OCI-LY3 (cell line): ENCODE results near the gene AADACL3.

Source experiments
- H2AFZ ChIP-seq: fragments of 200-600, 300-600 bp; shearing (Covaris generic); 2 replicates; pipeline ENCODE4 v1.6.0; 2014; ENCODE audit warnings: antibody characterized with exemption, low read depth, low read length
- H3K27ac ChIP-seq: fragments of 200-600, 300-600 bp; sonication (generic); 2 replicates; pipeline ENCODE4 v1.5.1; 2014; ENCODE audit warnings: mild to moderate bottlenecking, low read length, moderate library complexity, mixed read lengths
- H3K27me3 ChIP-seq: fragments of 200-600, 300-600 bp; sonication (generic); 2 replicates; pipeline ENCODE4 v1.6.1; 2014; ENCODE audit warnings: low read depth, low read length, mixed read lengths
- H3K36me3 ChIP-seq: fragments of 200-600, 300-600 bp; sonication (generic); replicated peaks from 2 replicates; pipeline ENCODE3; 2014; ENCODE audit warnings: low read depth, low read length, mixed read lengths
- H3K4me1 ChIP-seq: fragments of 300-600, 200-600 bp; sonication (generic); 2 replicates; pipeline ENCODE4 v1.6.1; 2014; ENCODE audit warnings: low read length, mixed read lengths
- H3K4me2 ChIP-seq: fragments of 200-600, 300-600 bp; sonication (generic); 2 replicates; pipeline ENCODE4 v1.6.1; 2014; ENCODE audit warnings: low read length, mixed read lengths
- H3K4me3 ChIP-seq: fragments of 300-600, 200-600 bp; sonication (generic); 2 replicates; pipeline ENCODE4 v1.5.1; 2014; ENCODE audit warnings: antibody characterized with exemption, mild to moderate bottlenecking, low read length, moderate library complexity
- H3K79me2 ChIP-seq: fragments of 300-600, 200-600 bp; shearing (Covaris generic); 2 replicates; pipeline ENCODE4 v1.6.1; 2014; ENCODE audit warnings: mild to moderate bottlenecking, low read length, mixed read lengths
- H3K9ac ChIP-seq: fragments of 300-600, 200-600 bp; shearing (Covaris generic); 2 replicates; pipeline ENCODE4 v1.6.0; 2014; ENCODE audit warnings: mild to moderate bottlenecking, low read length, moderate library complexity
- H3K9me3 ChIP-seq: fragments of 200-600, 300-600 bp; shearing (Covaris generic); 2 replicates; pipeline ENCODE4 v1.6.1; 2014; ENCODE audit warnings: low read length, mixed read lengths; ENCODE audit not compliant: insufficient read depth
- H4K20me1 ChIP-seq: fragments of 200-600, 300-600 bp; sonication (generic); 2 replicates; pipeline ENCODE4 v1.6.1; 2016; ENCODE audit warnings: low read length, mixed read lengths; ENCODE audit not compliant: insufficient read depth
- CTCF ChIP-seq: fragments of 200-600, 300-600 bp; sonication (generic); IDR thresholded peaks from 2 replicates; pipeline ENCODE4 v1.5.1; 2014; ENCODE audit warnings: antibody characterized with exemption, low read length, low read depth
- EZH2phosphoT487 ChIP-seq: fragments of 200-600 bp; shearing (Covaris generic); IDR thresholded peaks from 2 replicates; pipeline ENCODE4 v1.6.1; 2018; ENCODE audit warnings: antibody characterized with exemption, mixed run types, low read depth

AADACL3 gene

GRCh38 chr1:12770620-12771019 is 54.7 kb downstream of the AADACL3 start:
- no peaks in the 10 kb centered on the region for H3K79me2 ChIP-seq
- H3K9ac ChIP-seq, result no peak overlapping the region
- H2AFZ ChIP-seq, result no peak overlapping the region
- TF ChIP-seq EZH2phosphoT487, result no peak
- H3K36me3 ChIP-seq, result no peaks in the 10 kb centered on the region
- no peaks in the 10 kb centered on the region for H3K4me1 ChIP-seq
- no peaks in the 10 kb centered on the region for H3K9me3 ChIP-seq
- no peak overlapping the region for H3K4me2 ChIP-seq
- no peaks in the 10 kb centered on the region for H3K27me3 ChIP-seq
- H3K27ac ChIP-seq, result no peak overlapping the region
- H3K4me3 ChIP-seq, result no peak overlapping the region
- no peaks in the 10 kb centered on the region for H4K20me1 ChIP-seq

- Histone ChIP-seq H3K4me3 (no peak overlapping the region), H3K4me1 (no peaks in the 10 kb centered on the region), H3K9ac (no peak overlapping the region), H4K20me1 (no peaks in the 10 kb centered on the region), H3K36me3 (no peaks in the 10 kb centered on the region), H3K4me2 (no peak overlapping the region), H3K27me3 (no peaks in the 10 kb centered on the region), H3K27ac (no peak overlapping the region), H2AFZ (no peak overlapping the region), H3K9me3 (no peaks in the 10 kb centered on the region), H3K79me2 (no peaks in the 10 kb centered on the region)
- TF ChIP-seq CTCF (no peak), EZH2phosphoT487 (no peak)
Observed at GRCh38 chr1:12771186-12771585, 55.3 kb downstream of the AADACL3 start.

GRCh38 chr1:12772520-12772919 is 56.6 kb downstream of the AADACL3 start:
- Histone ChIP-seq H3K4me1 (no peaks in the 10 kb centered on the region), H3K4me3 (no peak overlapping the region), H3K9me3 (no peaks in the 10 kb centered on the region), H3K27me3 (no peaks in the 10 kb centered on the region), H4K20me1 (no peaks in the 10 kb centered on the region), H3K36me3 (no peaks in the 10 kb centered on the region), H2AFZ (no peak overlapping the region), H3K79me2 (no peaks in the 10 kb centered on the region), H3K9ac (no peak overlapping the region), H3K27ac (no peak overlapping the region), H3K4me2 (no peak overlapping the region)
- no peak for TF ChIP-seq EZH2phosphoT487
- no peak for TF ChIP-seq CTCF

- Histone ChIP-seq H3K4me2 (no peak within 1 kb of the TSS), H3K9ac (no peak within 1 kb of the TSS), H3K27ac (no peak within 1 kb of the TSS), H3K9me3 (no peaks in the 10 kb centered on the region), H4K20me1 (no peaks in the 10 kb centered on the region), H3K4me1 (no peaks in the 10 kb centered on the region), H3K27me3 (no peaks in the 10 kb centered on the region), H3K4me3 (no peak within 1 kb of the TSS), H2AFZ (no peak within 1 kb of the TSS), H3K79me2 (no peaks in the 10 kb centered on the region), H3K36me3 (no peaks in the 10 kb centered on the region)
- TF ChIP-seq EZH2phosphoT487 (no peak), CTCF (no peak)
Observed at GRCh38 chr1:12773438-12773837, 57.5 kb downstream of the AADACL3 start, which contains the start of gene PRAMEF12. Gene PRAMEF12 (plus strand): TSS chr1:12773738. CDS start chr1:12774868, 1,130 bp downstream.
